Vagina (tissue), 2 donors: Measurements from ENCODE around the gene PLAGL2.

ENCODE experiments used
- POLR2AphosphoS5 ChIP-seq, 2 donors: sonication (generic); formaldehyde crosslinking; IDR thresholded peaks; one replicate each; pipeline ENCODE4 v1.9.0; 2017; ENCODE audit warnings: antibody characterized with exemption in 2 of 2, mild to moderate bottlenecking in 2 of 2, low read depth in 1 of 2; ENCODE audit not compliant: insufficient read depth in 1 of 2
- TF ChIP-seq, protein P1 (sequence below), 3 experiments: fragments of 450-650 bp in 2 of 3; fragments of 200-600 bp in 1 of 3; sonication (generic) in 1 of 3; IDR thresholded peaks; one replicate each; pipeline ENCODE4 v1.5.1; 2017 to 2019; ENCODE audit warnings: antibody characterized with exemption in 3 of 3, mild to moderate bottlenecking in 2 of 3, moderate library complexity in 2 of 3

DNA sequence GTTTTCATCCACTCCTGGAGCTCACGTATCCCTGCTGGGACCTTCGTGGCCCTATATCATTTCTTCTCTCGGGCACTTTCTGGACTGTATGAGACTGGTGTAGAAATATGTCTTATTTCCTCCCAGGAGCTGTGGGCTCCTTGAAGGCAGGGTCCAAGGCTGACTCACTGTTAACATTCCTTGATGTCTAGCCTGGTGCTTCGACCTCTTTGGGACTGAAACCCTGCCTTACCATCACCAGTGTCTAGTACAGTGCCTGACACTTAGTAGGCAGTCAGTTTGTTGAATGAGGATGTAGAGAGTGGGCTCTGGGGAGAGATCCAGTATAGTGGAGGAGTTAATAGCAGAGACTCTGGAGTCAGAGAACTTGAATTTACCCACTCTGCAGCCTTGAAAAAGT, 23.7 kb upstream of the PLAGL2 start:
- TF ChIP-seq, protein P1, sequence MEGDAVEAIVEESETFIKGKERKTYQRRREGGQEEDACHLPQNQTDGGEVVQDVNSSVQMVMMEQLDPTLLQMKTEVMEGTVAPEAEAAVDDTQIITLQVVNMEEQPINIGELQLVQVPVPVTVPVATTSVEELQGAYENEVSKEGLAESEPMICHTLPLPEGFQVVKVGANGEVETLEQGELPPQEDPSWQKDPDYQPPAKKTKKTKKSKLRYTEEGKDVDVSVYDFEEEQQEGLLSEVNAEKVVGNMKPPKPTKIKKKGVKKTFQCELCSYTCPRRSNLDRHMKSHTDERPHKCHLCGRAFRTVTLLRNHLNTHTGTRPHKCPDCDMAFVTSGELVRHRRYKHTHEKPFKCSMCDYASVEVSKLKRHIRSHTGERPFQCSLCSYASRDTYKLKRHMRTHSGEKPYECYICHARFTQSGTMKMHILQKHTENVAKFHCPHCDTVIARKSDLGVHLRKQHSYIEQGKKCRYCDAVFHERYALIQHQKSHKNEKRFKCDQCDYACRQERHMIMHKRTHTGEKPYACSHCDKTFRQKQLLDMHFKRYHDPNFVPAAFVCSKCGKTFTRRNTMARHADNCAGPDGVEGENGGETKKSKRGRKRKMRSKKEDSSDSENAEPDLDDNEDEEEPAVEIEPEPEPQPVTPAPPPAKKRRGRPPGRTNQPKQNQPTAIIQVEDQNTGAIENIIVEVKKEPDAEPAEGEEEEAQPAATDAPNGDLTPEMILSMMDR (IDR thresholded peaks at IDR 0.05), result no peak
- TF ChIP-seq POLR2AphosphoS5 (IDR thresholded peaks at IDR 0.05; ENCODE audit: insufficient read depth in 1 of 2, low read depth in 1 of 2), result no peak
